CD4-positive, CD25-positive, alpha-beta regulatory T cell (primary cell): ENCODE measurements around the gene SNRNP70. TPM values are rescaled to one million over a fixed set of nuclear protein-coding genes. Genes with fewer than 3 reads are reported as not detected.

Source experiments
- ATAC-seq, 2 donors: fragments of 150-1000 bp; cut with Tn5 transposase; one replicate each; pipeline ENCODE4 v1.10.0; 2021; ENCODE audit warnings: low read depth in 2 of 2, moderate number of reproducible peaks in 2 of 2, moderate library complexity in 1 of 2
- DNase-seq, 3 donors: peaks; one replicate each; pipeline versions ENCODE4 v3.0.0 to v3.0.0-alpha.2; 2012 to 2022; ENCODE audit warnings: mixed read lengths in 1 of 3
- H3K27ac ChIP-seq: one replicate; pipeline ENCODE4 v1.7.0; 2013; ENCODE audit warnings: mild to moderate bottlenecking, low read length; ENCODE audit not compliant: insufficient read depth, poor library complexity, severe bottlenecking
- H3K27me3 ChIP-seq: one replicate; pipeline ENCODE4 v1.7.0; 2013; ENCODE audit warnings: low read length; ENCODE audit not compliant: control insufficient read depth, insufficient read depth
- H3K36me3 ChIP-seq: one replicate; pipeline ENCODE4 v1.7.0; 2013; ENCODE audit warnings: mild to moderate bottlenecking, low read length, moderate library complexity; ENCODE audit not compliant: control insufficient read depth, insufficient read depth
- H3K4me1 ChIP-seq: 2 replicates; pipeline ENCODE4 v1.7.0; 2013; ENCODE audit warnings: mild to moderate bottlenecking, low read length; ENCODE audit not compliant: insufficient read depth, control insufficient read depth, poor library complexity, severe bottlenecking
- H3K4me3 ChIP-seq: one replicate; pipeline ENCODE4 v1.7.0; 2013; ENCODE audit warnings: low read depth, mild to moderate bottlenecking, low read length, moderate library complexity
- H3K9me3 ChIP-seq, 2 experiments: 1 replicate in 1 of 2; 2 replicates in 1 of 2; pipeline ENCODE4 v1.7.0; 2013; ENCODE audit warnings: low read length in 2 of 2, mild to moderate bottlenecking in 1 of 2, moderate library complexity in 1 of 2; ENCODE audit not compliant: control insufficient read depth in 2 of 2
- H3K27ac Mint-ChIP-seq, 3 donors: one replicate each; pipeline ENCODE4 v1.8.0; 2020 to 2022; ENCODE audit warnings: mild to moderate bottlenecking in 3 of 3, mixed read lengths in 3 of 3, moderate library complexity in 2 of 3
- H3K27me3 Mint-ChIP-seq: one replicate; pipeline ENCODE4 v1.8.0; 2022; ENCODE audit warnings: mild to moderate bottlenecking, mixed read lengths
- H3K36me3 Mint-ChIP-seq: one replicate; pipeline ENCODE4 v1.8.0; 2020; ENCODE audit warnings: mixed read lengths
- H3K4me1 Mint-ChIP-seq, 4 donors: one replicate each; pipeline ENCODE4 v1.8.0; 2020 to 2022; ENCODE audit warnings: mixed read lengths in 4 of 4, mild to moderate bottlenecking in 1 of 4
- H3K4me3 Mint-ChIP-seq, 4 donors: one replicate each; pipeline ENCODE4 v1.8.0; 2020 to 2022; ENCODE audit warnings: mild to moderate bottlenecking in 4 of 4, mixed read lengths in 4 of 4, moderate library complexity in 3 of 4
- H3K9me3 Mint-ChIP-seq, 7 donors: one replicate each; pipeline ENCODE4 v1.8.0; 2020 to 2022; ENCODE audit warnings: mixed read lengths in 7 of 7, mild to moderate bottlenecking in 3 of 7, moderate library complexity in 2 of 7
- polyA plus RNA-seq, 4 donors: library from polyadenylated mRNA; unstranded; fragments of 300-500 nt; fragmentation: Illumina TruSeq; gene quantifications; one replicate each; pipeline ENCODE4 v1.2.3, GENCODE V29; 2021
- total RNA-seq: library from RNA; stranded (reverse); gene quantifications from one replicate; pipeline ENCODE4 v1.2.3, GENCODE V29; 2022

SNRNP70 gene
- total and polyA plus RNA-seq, 5 donors from 2014 or later, result 45.5 to 381 (median 54.8) TPM

GRCh38 chr19:49114630-49115363 is 29.5 kb downstream of the SNRNP70 start:
- H3K4me3 Mint-ChIP-seq, result peak overlapping the region; percentile 85 to 88 (median 87)
- Histone ChIP-seq H3K27me3 (no peaks in the 10 kb centered on the region), H3K27ac (peak overlapping the region; percentile 23), H3K4me1 (peaks cover 37% of the 10 kb centered on the region), H3K4me3 (no peak overlapping the region), H3K9me3 (no peaks in the 10 kb centered on the region), H3K36me3 (no peaks in the 10 kb centered on the region)
- ATAC-seq, result no peak
- peak overlapping the region in 1 of 3 donors; percentile 49 for H3K27ac Mint-ChIP-seq
- H3K36me3 Mint-ChIP-seq, result no peaks in the 10 kb centered on the region
- peak; percentile 18 to 62 (median 41) for DNase-seq
- H3K27me3 Mint-ChIP-seq, result peaks cover 11% of the 10 kb centered on the region
- no peaks in the 10 kb centered on the region for H3K9me3 Mint-ChIP-seq
- H3K4me1 Mint-ChIP-seq, result peaks cover 5 to 41% (median 26%) of the 10 kb centered on the region in 4 donors

- no peaks in the 10 kb centered on the region for H3K9me3 ChIP-seq
- no peaks in the 10 kb centered on the region for H3K36me3 Mint-ChIP-seq
- H3K4me3 Mint-ChIP-seq, result peak overlapping the region; percentile 60 to 88 (median 75)
- H3K27me3 ChIP-seq, result no peaks in the 10 kb centered on the region
- no peaks in the 10 kb centered on the region for H3K36me3 ChIP-seq
- H3K9me3 Mint-ChIP-seq, result no peaks in the 10 kb centered on the region
- peaks cover 5 to 49% (median 32%) of the 10 kb centered on the region in 4 donors for H3K4me1 Mint-ChIP-seq
- peak overlapping the region in 1 of 3 donors; percentile 39 for H3K27ac Mint-ChIP-seq
- H3K4me1 ChIP-seq, result peaks cover 43% of the 10 kb centered on the region
- peaks cover 22% of the 10 kb centered on the region for H3K27me3 Mint-ChIP-seq
- DNase-seq, result no peak
- H3K27ac ChIP-seq, result no peak overlapping the region
- H3K4me3 ChIP-seq, result no peak overlapping the region
- ATAC-seq, result no peak
Measured at GRCh38 chr19:49116544-49116943, 31.3 kb downstream of the SNRNP70 start.

- Histone ChIP-seq H3K4me3 (peak overlapping the region; percentile 77), H3K4me1 (peaks cover 43% of the 10 kb centered on the region), H3K27me3 (no peaks in the 10 kb centered on the region), H3K9me3 (no peaks in the 10 kb centered on the region), H3K36me3 (no peaks in the 10 kb centered on the region), H3K27ac (peak overlapping the region; percentile 91)
- peak overlapping the region; percentile 88 to 98 (median 90) for H3K4me3 Mint-ChIP-seq
- no peak for DNase-seq
- H3K9me3 Mint-ChIP-seq, result no peaks in the 10 kb centered on the region
- no peak for ATAC-seq
- H3K4me1 Mint-ChIP-seq, result peaks cover 5 to 49% (median 32%) of the 10 kb centered on the region in 4 donors
- H3K27me3 Mint-ChIP-seq, result peaks cover 32% of the 10 kb centered on the region
- peak overlapping the region; percentile 76 to 96 (median 90) for H3K27ac Mint-ChIP-seq
- no peaks in the 10 kb centered on the region for H3K36me3 Mint-ChIP-seq
Measured at GRCh38 chr19:49117677-49118564, 32.7 kb downstream of the SNRNP70 start.

- Mint-ChIP-seq H3K36me3 (no peaks in the 10 kb centered on the region), H3K4me3 (peak within 1 kb of the TSS; percentile 88 to 98 (median 90)), H3K9me3 (no peaks in the 10 kb centered on the region), H3K4me1 (peaks cover 5 to 42% (median 30%) of the 10 kb centered on the region in 4 donors), H3K27me3 (peaks cover 38% of the 10 kb centered on the region), H3K27ac (peak within 1 kb of the TSS; percentile 76 to 96 (median 90))
- H3K27me3 ChIP-seq, result no peaks in the 10 kb centered on the region
- ATAC-seq (peak; percentile 78 to 85), DNase-seq (peak; percentile 92 to 97 (median 96))
- peak within 1 kb of the TSS; percentile 91 for H3K27ac ChIP-seq
- H3K4me3 ChIP-seq, result peak within 1 kb of the TSS; percentile 77
- no peaks in the 10 kb centered on the region for H3K9me3 ChIP-seq
- H3K4me1 ChIP-seq, result peaks cover 37% of the 10 kb centered on the region
- H3K36me3 ChIP-seq, result no peaks in the 10 kb centered on the region
Measured at GRCh38 chr19:49118565-49119410, 33.5 kb downstream of the SNRNP70 start, which contains the start of gene C19orf73. C19orf73 (minus strand) TSS chr19:49119143; CDS start chr19:49119022, 121 bp downstream.

- Mint-ChIP-seq H3K27ac (peak within 1 kb of the TSS; percentile 76 to 96 (median 90)), H3K4me1 (peaks cover 5 to 39% (median 28%) of the 10 kb centered on the region in 4 donors), H3K36me3 (no peaks in the 10 kb centered on the region), H3K27me3 (peaks cover 38% of the 10 kb centered on the region), H3K9me3 (no peaks in the 10 kb centered on the region), H3K4me3 (peak within 1 kb of the TSS; percentile 88 to 98 (median 90))
- DNase-seq, result peak in 1 of 3 donors; percentile 25
- H3K4me3 ChIP-seq, result peak within 1 kb of the TSS; percentile 77
- no peak for ATAC-seq
- H3K9me3 ChIP-seq, result no peaks in the 10 kb centered on the region
- H3K27ac ChIP-seq, result peak within 1 kb of the TSS; percentile 91
- peaks cover 32% of the 10 kb centered on the region for H3K4me1 ChIP-seq
- no peaks in the 10 kb centered on the region for H3K36me3 ChIP-seq
- no peaks in the 10 kb centered on the region for H3K27me3 ChIP-seq
Measured at GRCh38 chr19:49119411-49120324, 34.4 kb downstream of the SNRNP70 start, which contains the start of gene PPFIA3. PPFIA3 (plus strand) TSS chr19:49119544; CDS start chr19:49127874, 8,330 bp downstream.

- Mint-ChIP-seq H3K4me1 (peaks cover 2 to 34% (median 24%) of the 10 kb centered on the region in 4 donors), H3K27me3 (peaks cover 38% of the 10 kb centered on the region), H3K36me3 (no peaks in the 10 kb centered on the region), H3K4me3 (peak overlapping the region; percentile 82 to 93 (median 86)), H3K27ac (peak overlapping the region in 2 of 3 donors; percentile 36 to 51), H3K9me3 (no peaks in the 10 kb centered on the region)
- no peaks in the 10 kb centered on the region for H3K36me3 ChIP-seq
- no peaks in the 10 kb centered on the region for H3K9me3 ChIP-seq
- ATAC-seq (no peak), DNase-seq (no peak)
- H3K4me3 ChIP-seq, result no peak overlapping the region
- H3K27ac ChIP-seq, result no peak overlapping the region
- H3K4me1 ChIP-seq, result peaks cover 26% of the 10 kb centered on the region
- H3K27me3 ChIP-seq, result no peaks in the 10 kb centered on the region
Measured at GRCh38 chr19:49120325-49120683, 35.1 kb downstream of the SNRNP70 start.
